ENCODE measurements around the gene MARCHF2. TPM values are rescaled to one million over a fixed set of nuclear protein-coding genes. Genes with fewer than 3 reads are reported as not detected.

MARCHF2 gene
- total RNA-seq, 1 donor from 2014 or later = 30.9 TPM

DNA sequence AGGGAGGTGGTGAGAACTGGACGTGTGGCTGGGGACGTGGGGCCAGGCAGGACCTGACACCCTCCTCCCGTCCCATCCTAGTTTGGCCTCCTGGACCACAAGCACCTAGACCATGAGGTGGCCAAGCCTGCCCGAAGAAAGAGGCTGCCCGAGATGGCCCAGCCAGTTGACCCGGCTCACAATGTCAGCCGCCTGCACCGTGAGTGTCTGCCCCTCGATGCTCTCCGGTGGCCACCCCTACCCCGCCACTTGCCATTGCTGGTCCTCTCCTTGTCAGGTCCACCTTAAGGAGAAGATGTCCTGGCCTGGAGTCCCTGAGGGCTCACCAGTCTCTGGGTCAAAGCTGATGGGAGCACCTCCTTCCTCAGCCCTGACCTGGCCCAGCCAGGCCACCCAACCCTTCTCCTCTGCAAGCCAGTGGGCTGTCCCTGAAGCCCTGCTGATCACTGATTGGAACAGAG, 47.0 kb upstream of the MARCHF2 start:
- peaks cover 24% of the 10 kb centered on the region for H3K36me3 Mint-ChIP-seq (ENCODE audit: low read depth, unreplicated experiment)
- peaks cover 35% of the 10 kb centered on the region for H3K4me1 ChIP-seq (ENCODE audit: insufficient read depth, low read length)
- no peak for FAIRE-seq
- no peak overlapping the region for H3K9ac ChIP-seq (ENCODE audit: low read length)
- no peaks in the 10 kb centered on the region for H3K9me3 ChIP-seq (ENCODE audit: insufficient read depth, low read depth, low read length)
- H3K27ac Mint-ChIP-seq (ENCODE audit: unreplicated experiment) = peak overlapping the region; percentile 34
- no peak for TF ChIP-seq EZH2 (IDR thresholded peaks at IDR 0.05; ENCODE audit: insufficient read depth, low read length)
- TF ChIP-seq, protein P1, sequence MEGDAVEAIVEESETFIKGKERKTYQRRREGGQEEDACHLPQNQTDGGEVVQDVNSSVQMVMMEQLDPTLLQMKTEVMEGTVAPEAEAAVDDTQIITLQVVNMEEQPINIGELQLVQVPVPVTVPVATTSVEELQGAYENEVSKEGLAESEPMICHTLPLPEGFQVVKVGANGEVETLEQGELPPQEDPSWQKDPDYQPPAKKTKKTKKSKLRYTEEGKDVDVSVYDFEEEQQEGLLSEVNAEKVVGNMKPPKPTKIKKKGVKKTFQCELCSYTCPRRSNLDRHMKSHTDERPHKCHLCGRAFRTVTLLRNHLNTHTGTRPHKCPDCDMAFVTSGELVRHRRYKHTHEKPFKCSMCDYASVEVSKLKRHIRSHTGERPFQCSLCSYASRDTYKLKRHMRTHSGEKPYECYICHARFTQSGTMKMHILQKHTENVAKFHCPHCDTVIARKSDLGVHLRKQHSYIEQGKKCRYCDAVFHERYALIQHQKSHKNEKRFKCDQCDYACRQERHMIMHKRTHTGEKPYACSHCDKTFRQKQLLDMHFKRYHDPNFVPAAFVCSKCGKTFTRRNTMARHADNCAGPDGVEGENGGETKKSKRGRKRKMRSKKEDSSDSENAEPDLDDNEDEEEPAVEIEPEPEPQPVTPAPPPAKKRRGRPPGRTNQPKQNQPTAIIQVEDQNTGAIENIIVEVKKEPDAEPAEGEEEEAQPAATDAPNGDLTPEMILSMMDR (IDR thresholded peaks at IDR 0.05; ENCODE audit: insufficient read depth, low read depth, low read length) = no peak
- H3K36me3 ChIP-seq (ENCODE audit: insufficient read depth, low read length) = no peaks in the 10 kb centered on the region
- peaks cover 2% of the 10 kb centered on the region for H3K9me3 Mint-ChIP-seq (ENCODE audit: unreplicated experiment)
- peak overlapping the region; percentile 85 for H3K4me3 Mint-ChIP-seq (ENCODE audit: unreplicated experiment)
- no peak overlapping the region for H3K4me2 ChIP-seq (ENCODE audit: low read length)
- no peak overlapping the region for H3K27ac ChIP-seq (ENCODE audit: low read depth, low read length)
- no peak overlapping the region for H3K4me3 ChIP-seq (ENCODE audit: insufficient read depth, low read depth, low read length)
- H3K27me3 ChIP-seq (ENCODE audit: insufficient read depth, low read length) = peaks cover 6% of the 10 kb centered on the region
- no peaks in the 10 kb centered on the region for H3K79me2 ChIP-seq (ENCODE audit: insufficient read depth, low read length)
- no peak for DNase-seq (ENCODE audit: low read depth)
- peaks cover 34% of the 10 kb centered on the region for H3K4me1 Mint-ChIP-seq (ENCODE audit: low read depth, unreplicated experiment)
- H2AFZ ChIP-seq (ENCODE audit: low read depth, low read length) = no peak overlapping the region
- H4K20me1 ChIP-seq (ENCODE audit: insufficient read depth, low read length) = peaks cover 23% of the 10 kb centered on the region
- H3K27me3 Mint-ChIP-seq (ENCODE audit: low read depth, unreplicated experiment) = no peaks in the 10 kb centered on the region

DNA sequence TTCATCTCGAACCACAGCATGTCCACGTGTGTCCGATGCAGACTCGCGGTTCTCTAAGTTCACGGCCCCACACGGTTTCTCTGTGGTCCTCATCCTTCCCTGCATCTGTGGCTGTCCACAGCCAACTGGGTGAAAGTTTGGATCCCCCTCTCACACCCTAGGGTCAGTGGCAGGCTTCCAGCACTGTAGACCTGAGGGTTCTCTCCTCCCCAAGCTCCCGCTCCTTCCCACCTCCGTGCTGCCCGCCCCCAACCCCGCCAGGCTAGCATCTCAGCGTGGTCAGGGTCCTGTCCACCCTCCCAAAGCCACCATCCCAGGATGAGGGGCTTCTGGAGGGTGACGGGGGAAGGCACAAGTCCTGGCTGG, 46.2 kb upstream of the MARCHF2 start:
- Mint-ChIP-seq H3K9me3 (ENCODE audit: unreplicated experiment) (peaks cover 2% of the 10 kb centered on the region), H3K27me3 (ENCODE audit: low read depth, unreplicated experiment) (no peaks in the 10 kb centered on the region), H3K4me1 (ENCODE audit: low read depth, unreplicated experiment) (peaks cover 30% of the 10 kb centered on the region), H3K4me3 (ENCODE audit: unreplicated experiment) (peak overlapping the region; percentile 85), H3K27ac (ENCODE audit: unreplicated experiment) (peak overlapping the region; percentile 93), H3K36me3 (ENCODE audit: low read depth, unreplicated experiment) (peaks cover 26% of the 10 kb centered on the region)
- TF ChIP-seq EZH2 (IDR thresholded peaks at IDR 0.05; ENCODE audit: insufficient read depth, low read length) = no peak
- TF ChIP-seq, protein P1 (IDR thresholded peaks at IDR 0.05; ENCODE audit: insufficient read depth, low read depth, low read length) = no peak
- Histone ChIP-seq H3K36me3 (ENCODE audit: insufficient read depth, low read length) (no peaks in the 10 kb centered on the region), H3K9ac (ENCODE audit: low read length) (no peak overlapping the region), H3K27ac (ENCODE audit: low read depth, low read length) (no peak overlapping the region), H3K9me3 (ENCODE audit: insufficient read depth, low read depth, low read length) (no peaks in the 10 kb centered on the region), H3K79me2 (ENCODE audit: insufficient read depth, low read length) (no peaks in the 10 kb centered on the region), H3K27me3 (ENCODE audit: insufficient read depth, low read length) (peaks cover 6% of the 10 kb centered on the region), H4K20me1 (ENCODE audit: insufficient read depth, low read length) (peaks cover 23% of the 10 kb centered on the region), H3K4me1 (ENCODE audit: insufficient read depth, low read length) (peaks cover 30% of the 10 kb centered on the region), H3K4me3 (ENCODE audit: insufficient read depth, low read depth, low read length) (no peak overlapping the region), H3K4me2 (ENCODE audit: low read length) (peak overlapping the region; percentile 80), H2AFZ (ENCODE audit: low read depth, low read length) (no peak overlapping the region)
- DNase-seq (ENCODE audit: low read depth) = peak; percentile 23
- no peak for FAIRE-seq

DNA sequence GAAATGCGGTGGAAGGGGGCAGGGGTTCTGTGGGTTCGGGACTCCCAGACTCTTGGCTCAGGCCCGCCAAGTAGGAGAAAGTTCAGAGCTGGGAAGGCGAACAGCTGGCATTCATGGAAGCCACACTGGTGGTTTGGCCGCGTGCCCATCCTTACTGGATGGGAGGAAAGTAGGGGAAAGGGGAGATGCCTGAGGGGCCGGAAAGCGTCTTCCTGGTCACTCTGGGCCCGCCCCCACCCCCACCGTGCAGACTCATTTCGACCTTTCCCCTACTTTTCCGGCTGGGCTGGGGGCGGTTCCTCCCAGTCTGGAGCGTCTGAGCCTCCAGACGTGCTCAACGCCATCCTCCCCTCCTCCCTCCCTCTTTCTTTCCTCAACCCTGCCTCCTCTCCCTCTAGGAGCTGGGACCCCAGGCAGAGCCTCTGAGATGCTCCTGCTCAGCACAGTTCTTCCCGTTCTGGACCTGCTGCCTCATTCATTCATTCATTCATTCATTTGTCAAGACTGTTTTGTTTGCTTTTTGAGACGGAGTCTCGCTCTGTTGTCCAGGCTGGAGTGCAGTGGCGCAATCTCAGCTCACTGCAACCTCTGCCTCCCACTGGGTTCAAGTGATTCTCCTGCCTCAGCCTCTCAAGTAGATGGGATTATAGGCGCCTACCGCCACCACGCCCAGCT, 45.6 kb upstream of the MARCHF2 start:
- H3K9ac ChIP-seq (ENCODE audit: low read length) = no peak overlapping the region
- peak overlapping the region; percentile 21 for H3K4me3 ChIP-seq (ENCODE audit: insufficient read depth, low read depth, low read length)
- peak overlapping the region; percentile 93 for H3K27ac Mint-ChIP-seq (ENCODE audit: unreplicated experiment)
- H3K79me2 ChIP-seq (ENCODE audit: insufficient read depth, low read length) = no peaks in the 10 kb centered on the region
- peaks cover 25% of the 10 kb centered on the region for H3K4me1 ChIP-seq (ENCODE audit: insufficient read depth, low read length)
- peaks cover 2% of the 10 kb centered on the region for H3K9me3 Mint-ChIP-seq (ENCODE audit: unreplicated experiment)
- peaks cover 26% of the 10 kb centered on the region for H3K36me3 Mint-ChIP-seq (ENCODE audit: low read depth, unreplicated experiment)
- H3K4me3 Mint-ChIP-seq (ENCODE audit: unreplicated experiment) = peak overlapping the region; percentile 85
- H3K36me3 ChIP-seq (ENCODE audit: insufficient read depth, low read length) = no peaks in the 10 kb centered on the region
- TF ChIP-seq, protein P1 (IDR thresholded peaks at IDR 0.05; ENCODE audit: insufficient read depth, low read depth, low read length) = no peak
- TF ChIP-seq EZH2 (IDR thresholded peaks at IDR 0.05; ENCODE audit: insufficient read depth, low read length) = no peak
- DNase-seq (ENCODE audit: low read depth) = peak; percentile 89
- H3K27me3 Mint-ChIP-seq (ENCODE audit: low read depth, unreplicated experiment) = no peaks in the 10 kb centered on the region
- peak; percentile 82 for FAIRE-seq
- H3K27ac ChIP-seq (ENCODE audit: low read depth, low read length) = no peak overlapping the region
- peaks cover 23% of the 10 kb centered on the region for H4K20me1 ChIP-seq (ENCODE audit: insufficient read depth, low read length)
- H3K4me1 Mint-ChIP-seq (ENCODE audit: low read depth, unreplicated experiment) = peaks cover 25% of the 10 kb centered on the region
- peak overlapping the region; percentile 80 for H3K4me2 ChIP-seq (ENCODE audit: low read length)
- peaks cover 6% of the 10 kb centered on the region for H3K27me3 ChIP-seq (ENCODE audit: insufficient read depth, low read length)
- no peaks in the 10 kb centered on the region for H3K9me3 ChIP-seq (ENCODE audit: insufficient read depth, low read depth, low read length)
- H2AFZ ChIP-seq (ENCODE audit: low read depth, low read length) = no peak overlapping the region

Data from astrocyte (in vitro differentiated cells and primary cell).